Measurements from ENCODE around the gene ST7. TPM values are rescaled to one million over a fixed set of nuclear protein-coding genes. Genes with fewer than 3 reads are reported as not detected.

ST7 gene
- total and polyA plus RNA-seq, 2 experiments from 2014 or later = 9.9 to 18.3 TPM

DNA sequence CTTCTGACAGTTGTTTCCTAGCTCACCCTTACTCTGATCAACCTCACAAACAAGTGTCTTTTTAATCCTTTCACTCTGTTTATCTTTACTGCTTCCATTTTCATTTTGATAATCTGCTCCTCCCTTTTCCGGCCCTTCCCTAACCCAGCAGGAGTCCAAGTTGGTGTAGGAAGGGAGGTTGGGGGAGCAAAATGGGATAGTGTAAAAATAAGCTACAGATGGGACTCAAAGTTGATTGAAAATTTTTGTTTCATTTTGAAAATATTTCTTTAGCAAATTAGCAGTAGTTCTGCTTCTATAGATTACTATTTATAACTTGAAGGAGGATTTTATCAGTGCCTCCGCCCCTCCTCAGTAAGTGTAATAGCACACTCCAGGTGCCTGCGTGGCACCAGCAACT lies 257.6 kb downstream of the ST7 start (continued):
- TF ChIP-seq, protein P1, sequence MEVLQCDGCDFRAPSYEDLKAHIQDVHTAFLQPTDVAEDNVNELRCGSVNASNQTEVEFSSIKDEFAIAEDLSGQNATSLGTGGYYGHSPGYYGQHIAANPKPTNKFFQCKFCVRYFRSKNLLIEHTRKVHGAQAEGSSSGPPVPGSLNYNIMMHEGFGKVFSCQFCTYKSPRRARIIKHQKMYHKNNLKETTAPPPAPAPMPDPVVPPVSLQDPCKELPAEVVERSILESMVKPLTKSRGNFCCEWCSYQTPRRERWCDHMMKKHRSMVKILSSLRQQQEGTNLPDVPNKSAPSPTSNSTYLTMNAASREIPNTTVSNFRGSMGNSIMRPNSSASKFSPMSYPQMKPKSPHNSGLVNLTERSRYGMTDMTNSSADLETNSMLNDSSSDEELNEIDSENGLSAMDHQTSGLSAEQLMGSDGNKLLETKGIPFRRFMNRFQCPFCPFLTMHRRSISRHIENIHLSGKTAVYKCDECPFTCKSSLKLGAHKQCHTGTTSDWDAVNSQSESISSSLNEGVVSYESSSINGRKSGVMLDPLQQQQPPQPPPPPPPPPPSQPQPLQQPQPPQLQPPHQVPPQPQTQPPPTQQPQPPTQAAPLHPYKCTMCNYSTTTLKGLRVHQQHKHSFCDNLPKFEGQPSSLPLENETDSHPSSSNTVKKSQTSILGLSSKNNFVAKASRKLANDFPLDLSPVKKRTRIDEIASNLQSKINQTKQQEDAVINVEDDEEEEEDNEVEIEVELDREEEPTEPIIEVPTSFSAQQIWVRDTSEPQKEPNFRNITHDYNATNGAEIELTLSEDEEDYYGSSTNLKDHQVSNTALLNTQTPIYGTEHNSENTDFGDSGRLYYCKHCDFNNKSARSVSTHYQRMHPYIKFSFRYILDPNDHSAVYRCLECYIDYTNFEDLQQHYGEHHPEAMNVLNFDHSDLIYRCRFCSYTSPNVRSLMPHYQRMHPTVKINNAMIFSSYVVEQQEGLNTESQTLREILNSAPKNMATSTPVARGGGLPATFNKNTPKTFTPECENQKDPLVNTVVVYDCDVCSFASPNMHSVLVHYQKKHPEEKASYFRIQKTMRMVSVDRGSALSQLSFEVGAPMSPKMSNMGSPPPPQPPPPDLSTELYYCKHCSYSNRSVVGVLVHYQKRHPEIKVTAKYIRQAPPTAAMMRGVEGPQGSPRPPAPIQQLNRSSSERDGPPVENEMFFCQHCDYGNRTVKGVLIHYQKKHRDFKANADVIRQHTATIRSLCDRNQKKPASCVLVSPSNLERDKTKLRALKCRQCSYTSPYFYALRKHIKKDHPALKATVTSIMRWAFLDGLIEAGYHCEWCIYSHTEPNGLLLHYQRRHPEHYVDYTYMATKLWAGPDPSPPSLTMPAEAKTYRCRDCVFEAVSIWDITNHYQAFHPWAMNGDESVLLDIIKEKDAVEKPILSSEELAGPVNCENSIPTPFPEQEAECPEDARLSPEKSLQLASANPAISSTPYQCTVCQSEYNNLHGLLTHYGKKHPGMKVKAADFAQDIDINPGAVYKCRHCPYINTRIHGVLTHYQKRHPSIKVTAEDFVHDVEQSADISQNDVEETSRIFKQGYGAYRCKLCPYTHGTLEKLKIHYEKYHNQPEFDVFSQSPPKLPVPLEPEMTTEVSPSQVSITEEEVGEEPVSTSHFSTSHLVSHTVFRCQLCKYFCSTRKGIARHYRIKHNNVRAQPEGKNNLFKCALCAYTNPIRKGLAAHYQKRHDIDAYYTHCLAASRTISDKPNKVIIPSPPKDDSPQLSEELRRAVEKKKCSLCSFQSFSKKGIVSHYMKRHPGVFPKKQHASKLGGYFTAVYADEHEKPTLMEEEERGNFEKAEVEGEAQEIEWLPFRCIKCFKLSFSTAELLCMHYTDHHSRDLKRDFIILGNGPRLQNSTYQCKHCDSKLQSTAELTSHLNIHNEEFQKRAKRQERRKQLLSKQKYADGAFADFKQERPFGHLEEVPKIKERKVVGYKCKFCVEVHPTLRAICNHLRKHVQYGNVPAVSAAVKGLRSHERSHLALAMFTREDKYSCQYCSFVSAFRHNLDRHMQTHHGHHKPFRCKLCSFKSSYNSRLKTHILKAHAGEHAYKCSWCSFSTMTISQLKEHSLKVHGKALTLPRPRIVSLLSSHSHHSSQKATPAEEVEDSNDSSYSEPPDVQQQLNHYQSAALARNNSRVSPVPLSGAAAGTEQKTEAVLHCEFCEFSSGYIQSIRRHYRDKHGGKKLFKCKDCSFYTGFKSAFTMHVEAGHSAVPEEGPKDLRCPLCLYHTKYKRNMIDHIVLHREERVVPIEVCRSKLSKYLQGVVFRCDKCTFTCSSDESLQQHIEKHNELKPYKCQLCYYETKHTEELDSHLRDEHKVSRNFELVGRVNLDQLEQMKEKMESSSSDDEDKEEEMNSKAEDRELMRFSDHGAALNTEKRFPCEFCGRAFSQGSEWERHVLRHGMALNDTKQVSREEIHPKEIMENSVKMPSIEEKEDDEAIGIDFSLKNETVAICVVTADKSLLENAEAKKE (CRISPR knock-in tag; IDR thresholded peaks at IDR 0.05) = no peak
- TF ChIP-seq CTCF (conservative IDR thresholded peaks at IDR 0.05; ENCODE audit: low read depth in 2 of 2) (no peak), POLR2AphosphoS5 (IDR thresholded peaks at IDR 0.05; ENCODE audit: low read depth) (no peak), JUNB (IDR thresholded peaks at IDR 0.05; ENCODE audit: unreplicated experiment) (no peak), STAT1 (IDR thresholded peaks at IDR 0.05; ENCODE audit: unreplicated experiment) (no peak), EZH2phosphoT487 (IDR thresholded peaks at IDR 0.05; ENCODE audit: unreplicated experiment) (no peak), CREB1 (CRISPR knock-in tag; IDR thresholded peaks at IDR 0.05; ENCODE audit: low read depth) (no peak), NANOG (IDR thresholded peaks at IDR 0.05; ENCODE audit: borderline replicate concordance) (no peak), EZH2 (IDR thresholded peaks at IDR 0.05; ENCODE audit: low read depth, unreplicated experiment) (no peak)
- TF ChIP-seq, protein P2, sequence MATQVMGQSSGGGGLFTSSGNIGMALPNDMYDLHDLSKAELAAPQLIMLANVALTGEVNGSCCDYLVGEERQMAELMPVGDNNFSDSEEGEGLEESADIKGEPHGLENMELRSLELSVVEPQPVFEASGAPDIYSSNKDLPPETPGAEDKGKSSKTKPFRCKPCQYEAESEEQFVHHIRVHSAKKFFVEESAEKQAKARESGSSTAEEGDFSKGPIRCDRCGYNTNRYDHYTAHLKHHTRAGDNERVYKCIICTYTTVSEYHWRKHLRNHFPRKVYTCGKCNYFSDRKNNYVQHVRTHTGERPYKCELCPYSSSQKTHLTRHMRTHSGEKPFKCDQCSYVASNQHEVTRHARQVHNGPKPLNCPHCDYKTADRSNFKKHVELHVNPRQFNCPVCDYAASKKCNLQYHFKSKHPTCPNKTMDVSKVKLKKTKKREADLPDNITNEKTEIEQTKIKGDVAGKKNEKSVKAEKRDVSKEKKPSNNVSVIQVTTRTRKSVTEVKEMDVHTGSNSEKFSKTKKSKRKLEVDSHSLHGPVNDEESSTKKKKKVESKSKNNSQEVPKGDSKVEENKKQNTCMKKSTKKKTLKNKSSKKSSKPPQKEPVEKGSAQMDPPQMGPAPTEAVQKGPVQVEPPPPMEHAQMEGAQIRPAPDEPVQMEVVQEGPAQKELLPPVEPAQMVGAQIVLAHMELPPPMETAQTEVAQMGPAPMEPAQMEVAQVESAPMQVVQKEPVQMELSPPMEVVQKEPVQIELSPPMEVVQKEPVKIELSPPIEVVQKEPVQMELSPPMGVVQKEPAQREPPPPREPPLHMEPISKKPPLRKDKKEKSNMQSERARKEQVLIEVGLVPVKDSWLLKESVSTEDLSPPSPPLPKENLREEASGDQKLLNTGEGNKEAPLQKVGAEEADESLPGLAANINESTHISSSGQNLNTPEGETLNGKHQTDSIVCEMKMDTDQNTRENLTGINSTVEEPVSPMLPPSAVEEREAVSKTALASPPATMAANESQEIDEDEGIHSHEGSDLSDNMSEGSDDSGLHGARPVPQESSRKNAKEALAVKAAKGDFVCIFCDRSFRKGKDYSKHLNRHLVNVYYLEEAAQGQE (IDR thresholded peaks at IDR 0.05; ENCODE audit: unreplicated experiment) = no peak
